NOMO-1 treated with DMSO at 0.1 percent for 48 hours (cell line): ENCODE measurements around the gene PRKCZ.

Source experiments
- DNase-seq: peaks from one replicate; lab custom pipeline; 2025; ENCODE audit not compliant: unreplicated experiment; lab: John Stamatoyannopoulos, UW

PRKCZ gene

GRCh38 chr1:2061065-2061778 is 11.0 kb downstream of the PRKCZ start:
- DNase-seq, result no peak

- DNase-seq, result no peak
Measured at GRCh38 chr1:2065699-2066098, 15.5 kb downstream of the PRKCZ start.

GRCh38 chr1:2067393-2067792 is 17.2 kb downstream of the PRKCZ start:
- no peak for DNase-seq

- no peak for DNase-seq
Measured at GRCh38 chr1:2067981-2068380, 17.8 kb downstream of the PRKCZ start.

- no peak for DNase-seq
Measured at GRCh38 chr1:2068951-2069350, 18.7 kb downstream of the PRKCZ start.

GRCh38 chr1:2070016-2070415 is 19.8 kb downstream of the PRKCZ start:
- DNase-seq, result no peak

- no peak for DNase-seq
Measured at GRCh38 chr1:2070800-2071530, 20.8 kb downstream of the PRKCZ start.

GRCh38 chr1:2072109-2072806 is 22.0 kb downstream of the PRKCZ start:
- DNase-seq, result no peak

- no peak for DNase-seq
Measured at GRCh38 chr1:2072891-2073290, 22.7 kb downstream of the PRKCZ start.

GRCh38 chr1:2073382-2074230 is 23.4 kb downstream of the PRKCZ start:
- DNase-seq, result no peak

GRCh38 chr1:2074396-2074795 is 24.2 kb downstream of the PRKCZ start:
- DNase-seq, result no peak

- DNase-seq, result no peak
Measured at GRCh38 chr1:2074944-2075740, 24.9 kb downstream of the PRKCZ start.

GRCh38 chr1:2076826-2077225 is 26.6 kb downstream of the PRKCZ start:
- DNase-seq, result no peak

GRCh38 chr1:2078170-2078569 is 28.0 kb downstream of the PRKCZ start:
- DNase-seq, result no peak

GRCh38 chr1:2079396-2080085 is 29.3 kb downstream of the PRKCZ start:
- no peak for DNase-seq

- DNase-seq, result no peak
Measured at GRCh38 chr1:2080140-2080539, 29.9 kb downstream of the PRKCZ start.

- no peak for DNase-seq
Measured at GRCh38 chr1:2080884-2081283, 30.7 kb downstream of the PRKCZ start.

- DNase-seq, result no peak
Measured at GRCh38 chr1:2081326-2081885, 31.2 kb downstream of the PRKCZ start.

- no peak for DNase-seq
Measured at GRCh38 chr1:2082064-2082463, 31.9 kb downstream of the PRKCZ start.
